OCI-LY1 (cell line): ENCODE measurements around the gene CAMTA1.

Source experiments
- H2AFZ ChIP-seq: fragments of 200-600 bp; sonication (generic), shearing (Covaris generic); 2 replicates; pipeline ENCODE4 v1.6.0; 2014; ENCODE audit warnings: antibody characterized with exemption, mild to moderate bottlenecking, low read length
- H3F3A ChIP-seq: fragments of 200-600 bp; sonication (generic), shearing (Covaris generic); 2 replicates; pipeline ENCODE4 v1.6.0; 2014; ENCODE audit warnings: mild to moderate bottlenecking, antibody characterized with exemption, low read length, moderate library complexity; ENCODE audit not compliant: insufficient read depth
- H3K27ac ChIP-seq: fragments of 200-600 bp; sonication (generic); 2 replicates; pipeline ENCODE4 v1.5.1; 2014; ENCODE audit warnings: low read length, mixed run types, mild to moderate bottlenecking, low read depth; ENCODE audit not compliant: poor library complexity, severe bottlenecking
- H3K27me3 ChIP-seq: fragments of 200-600 bp; sonication (generic); 2 replicates; pipeline ENCODE4 v1.6.0; 2014; ENCODE audit warnings: antibody characterized with exemption, mild to moderate bottlenecking, low read length, moderate library complexity; ENCODE audit not compliant: insufficient read depth
- H3K36me3 ChIP-seq: fragments of 200-600 bp; sonication (generic); 2 replicates; pipeline ENCODE4 v1.6.1; 2014; ENCODE audit warnings: mild to moderate bottlenecking, antibody characterized with exemption, low read length, moderate library complexity, mixed read lengths; ENCODE audit not compliant: insufficient read depth
- H3K4me1 ChIP-seq: fragments of 200-600 bp; sonication (generic); 2 replicates; pipeline ENCODE4 v1.5.1; 2014; ENCODE audit warnings: mild to moderate bottlenecking, low read length, moderate library complexity; ENCODE audit not compliant: insufficient read depth, severe bottlenecking
- H3K4me2 ChIP-seq: fragments of 200-600 bp; sonication (generic), shearing (Covaris generic); 2 replicates; pipeline ENCODE4 v1.6.1; 2014; ENCODE audit warnings: low read length
- H3K4me3 ChIP-seq: fragments of 200-600 bp; sonication (generic); 2 replicates; pipeline ENCODE4 v1.5.1; 2014; ENCODE audit warnings: low read length, low read depth, mild to moderate bottlenecking, mixed read lengths; ENCODE audit not compliant: poor library complexity, severe bottlenecking
- H3K79me2 ChIP-seq: fragments of 200-600 bp; shearing (Covaris generic); 2 replicates; pipeline ENCODE4 v1.6.1; 2016; ENCODE audit warnings: mixed run types, low read length, mixed read lengths; ENCODE audit not compliant: insufficient read depth
- H3K9ac ChIP-seq: fragments of 200-600 bp; sonication (generic), shearing (Covaris generic); 2 replicates; pipeline ENCODE4 v1.6.1; 2014; ENCODE audit warnings: mild to moderate bottlenecking, low read length, mixed read lengths
- H3K9me2 ChIP-seq: fragments of 200-600 bp; sonication (generic), shearing (Covaris generic); 2 replicates; pipeline ENCODE4 v1.6.1; 2014; ENCODE audit warnings: low read depth, mild to moderate bottlenecking, low read length, mixed read lengths
- H3K9me3 ChIP-seq: fragments of 200-600 bp; shearing (Covaris generic); 2 replicates; pipeline ENCODE4 v1.6.1; 2014; ENCODE audit warnings: low read length, mixed read lengths
- H4K20me1 ChIP-seq: fragments of 200-600 bp; sonication (generic), shearing (Covaris generic); 2 replicates; pipeline ENCODE4 v1.6.0; 2016; ENCODE audit warnings: mild to moderate bottlenecking, low read length; ENCODE audit not compliant: insufficient read depth
- CTCF ChIP-seq: fragments of 200-600 bp; sonication (generic), shearing (Covaris generic); IDR thresholded peaks from 2 replicates; pipeline ENCODE4 v1.5.1; 2017; ENCODE audit warnings: mild to moderate bottlenecking, antibody characterized with exemption, low read length, moderate library complexity, mixed read lengths
- EZH2 ChIP-seq: fragments of 200-600 bp; sonication (generic), shearing (Covaris generic); IDR thresholded peaks from 2 replicates; pipeline ENCODE4 v1.8.0; 2017; ENCODE audit warnings: borderline replicate concordance, mixed run types, mild to moderate bottlenecking, antibody characterized with exemption, low read length, moderate library complexity, mixed read lengths

Gene CAMTA1

GRCh38 chr1:6987940-6988339, 202.7 kb downstream of the CAMTA1 start:
- Histone ChIP-seq H3K27ac (no peak overlapping the region), H3K27me3 (no peaks in the 10 kb centered on the region; the same call in 1 of the 2 replicates), H3K9ac (no peak overlapping the region), H3K4me1 (no peaks in the 10 kb centered on the region), H3K4me3 (no peak overlapping the region), H3F3A (no peaks in the 10 kb centered on the region), H3K4me2 (no peak overlapping the region), H2AFZ (no peak overlapping the region), H3K36me3 (no peaks in the 10 kb centered on the region), H3K9me3 (no peaks in the 10 kb centered on the region), H3K79me2 (no peaks in the 10 kb centered on the region), H3K9me2 (no peaks in the 10 kb centered on the region), H4K20me1 (no peaks in the 10 kb centered on the region)
- no peak for TF ChIP-seq EZH2
- no peak for TF ChIP-seq CTCF

GRCh38 chr1:6988796-6989195, 203.5 kb downstream of the CAMTA1 start:
- Histone ChIP-seq H3K4me2 (no peak overlapping the region), H3K79me2 (no peaks in the 10 kb centered on the region), H3F3A (no peaks in the 10 kb centered on the region), H2AFZ (no peak overlapping the region), H3K36me3 (no peaks in the 10 kb centered on the region), H3K27me3 (no peaks in the 10 kb centered on the region; the same call in 1 of the 2 replicates), H3K9ac (no peak overlapping the region), H3K9me2 (no peaks in the 10 kb centered on the region), H3K9me3 (no peaks in the 10 kb centered on the region), H3K4me3 (no peak overlapping the region), H3K4me1 (no peaks in the 10 kb centered on the region), H3K27ac (no peak overlapping the region), H4K20me1 (no peaks in the 10 kb centered on the region)
- TF ChIP-seq CTCF (no peak), EZH2 (no peak)

- Histone ChIP-seq H3K9ac (no peak overlapping the region), H4K20me1 (no peaks in the 10 kb centered on the region), H2AFZ (no peak overlapping the region), H3K79me2 (no peaks in the 10 kb centered on the region), H3K27ac (no peak overlapping the region), H3K4me1 (no peaks in the 10 kb centered on the region), H3K4me2 (no peak overlapping the region), H3K27me3 (no peaks in the 10 kb centered on the region; the same call in 1 of the 2 replicates), H3K4me3 (no peak overlapping the region), H3K36me3 (no peaks in the 10 kb centered on the region; the same call in 1 of the 2 replicates), H3K9me2 (no peaks in the 10 kb centered on the region), H3K9me3 (no peaks in the 10 kb centered on the region), H3F3A (no peaks in the 10 kb centered on the region)
- no peak for TF ChIP-seq EZH2
- no peak for TF ChIP-seq CTCF
Observed at GRCh38 chr1:6989212-6990159, 204.2 kb downstream of the CAMTA1 start.
